ENCODE measurements around the gene FOXI1. TPM values are rescaled to one million over a fixed set of nuclear protein-coding genes. Genes with fewer than 3 reads are reported as not detected.

Gene FOXI1
- total RNA-seq, 1 donor from 2014 or later = 0.09 TPM

DNA sequence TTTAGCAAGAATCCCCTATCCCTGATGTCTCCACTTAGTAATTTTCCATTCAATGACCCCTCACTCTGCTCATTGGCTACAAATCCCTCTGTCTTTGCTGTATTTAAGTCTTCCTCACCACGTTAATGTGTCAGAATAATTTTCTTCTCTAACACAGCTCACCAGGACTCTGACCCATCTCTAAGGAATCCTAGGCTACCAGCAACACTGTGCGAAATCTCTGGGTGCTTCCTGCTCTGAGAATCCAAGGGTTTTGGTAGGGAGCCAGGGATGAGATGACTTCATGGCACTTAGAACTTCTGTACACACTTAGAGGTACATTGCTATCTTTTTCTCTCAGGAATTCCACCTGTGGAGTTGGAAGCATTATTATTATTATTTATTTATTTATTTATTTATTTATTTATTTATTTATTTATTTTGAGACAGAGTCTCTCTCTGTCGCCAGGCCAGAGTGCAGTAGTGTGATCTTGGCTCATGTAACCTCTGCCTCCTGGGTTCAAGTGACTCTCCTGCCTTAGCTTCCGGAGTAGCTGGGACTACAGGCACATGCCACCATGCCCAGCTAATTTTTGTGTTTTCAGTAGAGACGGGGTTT, 53.5 kb downstream of the FOXI1 start:
- Mint-ChIP-seq H3K4me1 (no peaks in the 10 kb centered on the region), H3K9me3 (no peaks in the 10 kb centered on the region), H3K27ac (no peak overlapping the region), H3K36me3 (ENCODE audit: low read depth) (no peaks in the 10 kb centered on the region), H3K4me3 (no peak overlapping the region), H3K27me3 (peaks cover 6% of the 10 kb centered on the region)
- no peak for DNase-seq
- intact Hi-C loops (cut with micrococcal nuclease) = no loop called here

Other genes starting within 250 kb of the FOXI1 start
- gene INSYN2B, start 125.4 kb upstream of the FOXI1 start, total RNA-seq = not detected in 2 replicates
- not detected in 2 replicates for gene C5orf58, start 127.1 kb downstream of the FOXI1 start, total RNA-seq
- 278 and 283 TPM in 2 replicates for gene LCP2, start 191.9 kb downstream of the FOXI1 start, total RNA-seq

Data from activated CD4-positive, alpha-beta T cell treated with anti-CD3 and anti-CD28 coated beads, Interleukin-2, amount 10 ng/mL, durations not matched to agents 24 days and 14 days (primary cell).